Loucy (cell line): Measurements from ENCODE around the gene C12orf43.

Experiments
- H2AFZ ChIP-seq: fragments of 200-600 bp; sonication (generic); 2 replicates; pipeline ENCODE4 v1.6.0; 2016; ENCODE audit warnings: antibody characterized with exemption, mild to moderate bottlenecking, low read length, moderate library complexity
- H3F3A ChIP-seq: fragments of 200-600 bp; 2 replicates; pipeline ENCODE4 v1.6.0; 2016; ENCODE audit warnings: antibody characterized with exemption, low read depth, mild to moderate bottlenecking
- H3K27me3 ChIP-seq: fragments of 200-600 bp; sonication (generic); 2 replicates; pipeline ENCODE4 v1.6.1; 2014; ENCODE audit warnings: low read length, mild to moderate bottlenecking; ENCODE audit not compliant: insufficient read depth, poor library complexity, severe bottlenecking
- H3K36me3 ChIP-seq: fragments of 200-600 bp; sonication (generic); 2 replicates; pipeline ENCODE4 v1.6.1; 2016; ENCODE audit warnings: low read length; ENCODE audit not compliant: insufficient read depth
- H3K4me1 ChIP-seq: fragments of 200-600 bp; sonication (generic); 2 replicates; pipeline ENCODE4 v1.5.1; 2014; ENCODE audit warnings: low read length, mild to moderate bottlenecking; ENCODE audit not compliant: insufficient read depth, poor library complexity, severe bottlenecking
- H3K4me2 ChIP-seq: fragments of 200-600 bp; sonication (generic); 2 replicates; pipeline ENCODE4 v1.6.0; 2014; ENCODE audit warnings: antibody characterized with exemption, low read length, low read depth, mild to moderate bottlenecking; ENCODE audit not compliant: poor library complexity, severe bottlenecking
- H3K4me3 ChIP-seq: fragments of 200-600 bp; sonication (generic); 2 replicates; pipeline ENCODE4 v1.5.1; 2014; ENCODE audit warnings: low read length, mild to moderate bottlenecking, mixed read lengths; ENCODE audit not compliant: poor library complexity, severe bottlenecking
- H3K79me2 ChIP-seq: fragments of 200-600 bp; sonication (generic); 2 replicates; pipeline ENCODE4 v1.6.1; 2014; ENCODE audit warnings: low read length; ENCODE audit not compliant: insufficient read depth
- H3K9ac ChIP-seq: fragments of 200-600 bp; sonication (generic); 2 replicates; pipeline ENCODE4 v1.6.0; 2014; ENCODE audit warnings: mild to moderate bottlenecking, low read depth, low read length, moderate library complexity; ENCODE audit not compliant: poor library complexity, severe bottlenecking
- H3K9me2 ChIP-seq: fragments of 200-600 bp; sonication (generic); replicated peaks from 2 replicates; pipeline ENCODE4 v1.6.1; 2016; ENCODE audit warnings: low read depth, low read length, mixed read lengths
- H3K9me3 ChIP-seq: fragments of 200-600 bp; sonication (generic); 2 replicates; pipeline ENCODE4 v1.6.1; 2014; ENCODE audit warnings: mild to moderate bottlenecking, antibody characterized with exemption, low read length, low read depth; ENCODE audit not compliant: insufficient read depth
- H4K20me1 ChIP-seq: fragments of 200-600 bp; sonication (generic); 2 replicates; pipeline ENCODE4 v1.6.0; 2014; ENCODE audit warnings: antibody characterized with exemption, low read length, mild to moderate bottlenecking; ENCODE audit not compliant: insufficient read depth, poor library complexity, severe bottlenecking
- CTCF ChIP-seq: fragments of 200-600 bp; sonication (generic); conservative IDR thresholded peaks from 2 replicates; pipeline ENCODE4 v1.5.1; 2014; ENCODE audit warnings: mild to moderate bottlenecking, antibody characterized with exemption, low read length
- EZH2phosphoT487 ChIP-seq: fragments of 200-600 bp; IDR thresholded peaks from 2 replicates; pipeline ENCODE4 v1.6.1; 2018; ENCODE audit warnings: antibody characterized with exemption, mild to moderate bottlenecking, moderate library complexity, borderline replicate concordance

C12orf43 gene

GRCh38 chr12:120970310-120970709, 46.0 kb downstream of the C12orf43 start:
- no peaks in the 10 kb centered on the region for H3K9me2 ChIP-seq
- no peak overlapping the region for H3K9ac ChIP-seq
- no peaks in the 10 kb centered on the region for H3K36me3 ChIP-seq
- peaks cover 4% of the 10 kb centered on the region for H3K4me1 ChIP-seq
- no peaks in the 10 kb centered on the region for H3F3A ChIP-seq
- TF ChIP-seq EZH2phosphoT487 (no peak), CTCF (no peak)
- H3K79me2 ChIP-seq = no peaks in the 10 kb centered on the region
- no peak overlapping the region for H2AFZ ChIP-seq
- no peaks in the 10 kb centered on the region for H3K27me3 ChIP-seq
- no peak overlapping the region for H3K4me3 ChIP-seq
- no peaks in the 10 kb centered on the region for H3K9me3 ChIP-seq
- H3K4me2 ChIP-seq = no peak overlapping the region
- no peaks in the 10 kb centered on the region for H4K20me1 ChIP-seq

GRCh38 chr12:120965534-120966091, 50.7 kb downstream of the C12orf43 start:
- Histone ChIP-seq H3K36me3 (no peaks in the 10 kb centered on the region), H4K20me1 (no peaks in the 10 kb centered on the region), H3K9me3 (no peaks in the 10 kb centered on the region), H3F3A (no peaks in the 10 kb centered on the region), H3K4me1 (peaks cover 26% of the 10 kb centered on the region), H3K4me3 (no peak overlapping the region), H3K4me2 (no peak overlapping the region), H3K27me3 (no peaks in the 10 kb centered on the region), H3K79me2 (no peaks in the 10 kb centered on the region), H2AFZ (no peak overlapping the region), H3K9ac (no peak overlapping the region), H3K9me2 (no peaks in the 10 kb centered on the region)
- TF ChIP-seq CTCF = no peak
- no peak for TF ChIP-seq EZH2phosphoT487

GRCh38 chr12:120964298-120964697, 52.0 kb downstream of the C12orf43 start:
- Histone ChIP-seq H3K9me3 (no peaks in the 10 kb centered on the region), H3K4me1 (peaks cover 34% of the 10 kb centered on the region), H2AFZ (no peak overlapping the region), H3K79me2 (no peaks in the 10 kb centered on the region), H3K27me3 (no peaks in the 10 kb centered on the region), H3K4me3 (no peak overlapping the region), H3F3A (peaks cover under 1% of the 10 kb centered on the region; the same call in 1 of the 2 replicates), H3K9me2 (no peaks in the 10 kb centered on the region), H4K20me1 (no peaks in the 10 kb centered on the region), H3K36me3 (no peaks in the 10 kb centered on the region), H3K9ac (no peak overlapping the region), H3K4me2 (no peak overlapping the region)
- TF ChIP-seq CTCF = no peak
- TF ChIP-seq EZH2phosphoT487 = no peak
